RWPE2 (cell line): ENCODE data around the gene GZMA.
"Not testable (repeated sequence)": the region's sequence is repeated elsewhere in the genome, so short reads cannot be mapped to it uniquely, and the experiment has no call there.

Source experiments
- ATAC-seq: fragments of 200-7000 bp; cut with Tn5 transposase; 3 replicates; pipeline ENCODE4 v1.9.1; 2021; ENCODE audit warnings: low read depth
- DNase-seq: peaks from one replicate; pipeline ENCODE4 v3.0.0-alpha.2; 2020; ENCODE audit warnings: low spot score
- H3K27ac ChIP-seq: fragments of 450-650 bp; 2 replicates; pipeline ENCODE4 v1.5.1; 2017; ENCODE audit warnings: mild to moderate bottlenecking; ENCODE audit not compliant: poor library complexity, severe bottlenecking
- H3K27me3 ChIP-seq: fragments of 250-450 bp; sonication (Bioruptor Pico); 2 replicates; pipeline ENCODE4 v1.5.1; 2021; ENCODE audit warnings: mild to moderate bottlenecking, moderate library complexity; ENCODE audit not compliant: insufficient read depth, poor library complexity, severe bottlenecking
- H3K36me3 ChIP-seq: fragments of 250-450 bp; sonication (Bioruptor Pico); 2 replicates; pipeline ENCODE4 v1.5.1; 2020; ENCODE audit warnings: low read depth, mild to moderate bottlenecking, moderate library complexity
- H3K4me1 ChIP-seq: fragments of 250-450 bp; sonication (Bioruptor Pico); 2 replicates; pipeline ENCODE4 v1.5.1; 2021; ENCODE audit warnings: mild to moderate bottlenecking, moderate library complexity; ENCODE audit not compliant: insufficient read depth, poor library complexity, severe bottlenecking
- H3K4me3 ChIP-seq: fragments of 250-450 bp; sonication (Bioruptor Pico); 2 replicates; pipeline ENCODE4 v1.5.1; 2021; ENCODE audit warnings: mild to moderate bottlenecking, moderate library complexity; ENCODE audit not compliant: severe bottlenecking
- H3K9me3 ChIP-seq: fragments of 250-450 bp; sonication (Bioruptor Pico); 2 replicates; pipeline ENCODE4 v1.5.1; 2021; ENCODE audit warnings: mild to moderate bottlenecking, moderate library complexity; ENCODE audit not compliant: severe bottlenecking
- TF ChIP-seq, protein P1 (sequence below): fragments of 450-650 bp; IDR thresholded peaks from one replicate; pipeline ENCODE4 v1.5.1; 2017; ENCODE audit warnings: mild to moderate bottlenecking, moderate library complexity; ENCODE audit not compliant: poor library complexity, severe bottlenecking

The GZMA gene

DNA sequence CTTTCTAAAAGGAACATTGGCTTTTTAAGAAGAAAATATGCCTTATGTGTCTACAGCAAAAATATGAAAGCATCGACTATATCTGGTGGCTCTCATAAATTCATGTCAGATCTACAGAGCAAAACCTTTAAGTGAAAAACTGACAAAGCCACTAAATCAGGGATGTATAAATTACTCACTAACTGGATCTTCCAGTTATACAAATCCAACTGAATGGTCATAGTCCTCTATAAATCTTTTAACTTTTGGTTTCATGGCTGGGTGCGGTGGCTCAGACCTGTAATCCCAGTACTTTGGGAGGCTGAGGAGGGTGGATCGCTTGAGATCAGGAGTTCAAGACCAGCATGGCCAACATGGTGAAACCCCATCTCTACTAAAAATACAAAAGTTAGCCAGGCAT, 29.2 kb upstream of the GZMA start:
- ATAC-seq (no peak), DNase-seq (no peak)
- TF ChIP-seq, protein P1, sequence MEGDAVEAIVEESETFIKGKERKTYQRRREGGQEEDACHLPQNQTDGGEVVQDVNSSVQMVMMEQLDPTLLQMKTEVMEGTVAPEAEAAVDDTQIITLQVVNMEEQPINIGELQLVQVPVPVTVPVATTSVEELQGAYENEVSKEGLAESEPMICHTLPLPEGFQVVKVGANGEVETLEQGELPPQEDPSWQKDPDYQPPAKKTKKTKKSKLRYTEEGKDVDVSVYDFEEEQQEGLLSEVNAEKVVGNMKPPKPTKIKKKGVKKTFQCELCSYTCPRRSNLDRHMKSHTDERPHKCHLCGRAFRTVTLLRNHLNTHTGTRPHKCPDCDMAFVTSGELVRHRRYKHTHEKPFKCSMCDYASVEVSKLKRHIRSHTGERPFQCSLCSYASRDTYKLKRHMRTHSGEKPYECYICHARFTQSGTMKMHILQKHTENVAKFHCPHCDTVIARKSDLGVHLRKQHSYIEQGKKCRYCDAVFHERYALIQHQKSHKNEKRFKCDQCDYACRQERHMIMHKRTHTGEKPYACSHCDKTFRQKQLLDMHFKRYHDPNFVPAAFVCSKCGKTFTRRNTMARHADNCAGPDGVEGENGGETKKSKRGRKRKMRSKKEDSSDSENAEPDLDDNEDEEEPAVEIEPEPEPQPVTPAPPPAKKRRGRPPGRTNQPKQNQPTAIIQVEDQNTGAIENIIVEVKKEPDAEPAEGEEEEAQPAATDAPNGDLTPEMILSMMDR: no peak
- H3K4me3 ChIP-seq: no peak overlapping the region
- H3K4me1 ChIP-seq: no peaks in the 10 kb centered on the region
- H3K9me3 ChIP-seq: no peaks in the 10 kb centered on the region
- H3K36me3 ChIP-seq: no peaks in the 10 kb centered on the region
- H3K27ac ChIP-seq: no peak overlapping the region
- H3K27me3 ChIP-seq: no peaks in the 10 kb centered on the region

DNA sequence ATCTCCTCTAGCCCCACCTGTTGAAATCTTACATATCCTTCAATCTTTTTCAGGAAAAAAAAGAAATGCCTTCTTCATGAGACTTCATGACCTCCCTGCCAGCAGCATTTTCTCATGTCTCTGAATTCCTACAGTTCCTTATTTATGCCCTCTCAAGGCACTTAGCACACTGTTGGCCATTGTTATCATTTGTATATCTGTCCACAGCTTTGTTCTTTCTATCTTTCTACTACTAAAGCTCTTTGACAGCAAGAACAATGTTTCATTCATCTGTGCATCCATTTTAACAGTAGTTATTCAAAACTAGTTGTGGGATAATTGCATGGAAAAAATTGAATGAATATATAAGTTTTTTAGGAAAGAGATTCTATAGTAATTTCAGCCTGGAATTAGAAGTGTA, 20.9 kb upstream of the GZMA start:
- TF ChIP-seq, protein P1: no peak
- ATAC-seq: no peak
- no peak for DNase-seq

DNA sequence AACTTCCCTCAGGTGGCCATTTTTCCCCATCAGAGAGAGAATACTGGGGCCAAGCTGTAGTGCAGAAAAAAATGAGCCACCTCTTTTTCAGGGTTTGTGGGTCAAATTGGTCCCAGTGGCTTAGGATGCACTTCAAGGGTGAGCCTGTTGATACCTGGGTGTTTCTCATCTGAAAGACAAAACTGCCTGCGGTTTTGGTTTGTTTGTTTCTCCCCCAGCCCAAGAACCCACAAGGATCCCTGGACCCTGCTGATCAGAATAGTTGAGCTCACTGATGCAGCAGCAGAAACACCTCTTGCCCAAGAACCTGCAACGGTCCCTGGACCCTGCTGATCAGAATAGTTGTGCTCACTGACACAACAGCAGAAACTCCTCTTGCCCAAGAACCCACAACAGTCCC, 13.1 kb upstream of the GZMA start:
- H3K4me3 ChIP-seq, H3K4me1 ChIP-seq, H3K27me3 ChIP-seq, H3K36me3 ChIP-seq, H3K27ac ChIP-seq, ATAC-seq, DNase-seq, H3K9me3 ChIP-seq: not testable (repeated sequence)

More for the DNA sequence above, 20.9 kb upstream of the GZMA start:
- H3K27ac ChIP-seq: no peak overlapping the region
- H3K4me1 ChIP-seq: no peaks in the 10 kb centered on the region
- H3K27me3 ChIP-seq: no peaks in the 10 kb centered on the region
- no peak overlapping the region for H3K4me3 ChIP-seq
- H3K36me3 ChIP-seq: no peaks in the 10 kb centered on the region
- H3K9me3 ChIP-seq: no peaks in the 10 kb centered on the region

DNA sequence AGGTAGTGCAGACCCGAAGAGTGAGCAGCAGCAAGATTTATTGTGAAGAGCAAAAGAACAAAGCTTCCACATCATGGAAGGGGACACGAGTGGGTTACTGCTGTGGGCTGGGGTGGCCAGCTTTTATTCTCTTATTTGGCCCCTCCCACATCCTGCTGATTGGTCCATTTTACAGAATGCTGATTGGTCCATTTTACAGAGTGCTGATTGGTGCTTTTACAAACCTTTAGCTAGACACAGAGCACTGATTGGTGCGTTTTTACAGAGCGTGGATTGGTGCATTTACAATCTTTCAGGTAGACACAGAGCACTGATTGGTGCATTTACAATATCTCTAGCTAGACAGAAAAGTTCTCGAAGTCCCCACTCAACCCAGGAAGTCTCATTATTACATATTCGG, 11.4 kb upstream of the GZMA start:
- H3K4me3 ChIP-seq, ATAC-seq, H3K27ac ChIP-seq, H3K36me3 ChIP-seq, DNase-seq, H3K9me3 ChIP-seq, H3K4me1 ChIP-seq, H3K27me3 ChIP-seq: not testable (repeated sequence)

DNA sequence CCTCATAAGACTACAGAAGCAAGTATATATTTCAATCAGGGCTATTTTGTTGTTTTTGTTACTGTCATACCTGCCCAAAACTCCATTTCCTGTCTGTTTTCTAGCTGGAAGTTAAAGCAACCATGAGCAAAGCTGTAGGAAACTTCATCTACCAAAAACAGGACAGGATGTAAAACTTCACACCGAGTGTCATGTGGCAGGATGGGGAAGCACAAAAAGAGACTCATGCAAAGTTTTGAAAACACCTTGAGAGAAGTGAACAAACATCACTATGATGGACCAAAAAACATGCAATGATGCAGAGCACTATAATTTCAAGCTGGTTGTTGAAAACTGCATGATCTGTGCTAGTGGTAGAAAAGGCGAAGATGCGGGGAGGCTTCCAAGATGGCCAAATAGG, 6.3 kb upstream of the GZMA start:
- no peaks in the 10 kb centered on the region for H3K36me3 ChIP-seq
- DNase-seq (no peak), ATAC-seq (no peak)
- H3K9me3 ChIP-seq: no peaks in the 10 kb centered on the region
- no peaks in the 10 kb centered on the region for H3K4me1 ChIP-seq
- TF ChIP-seq, protein P1: no peak
- H3K27me3 ChIP-seq: no peaks in the 10 kb centered on the region
- H3K27ac ChIP-seq: no peak overlapping the region
- no peak overlapping the region for H3K4me3 ChIP-seq

DNA sequence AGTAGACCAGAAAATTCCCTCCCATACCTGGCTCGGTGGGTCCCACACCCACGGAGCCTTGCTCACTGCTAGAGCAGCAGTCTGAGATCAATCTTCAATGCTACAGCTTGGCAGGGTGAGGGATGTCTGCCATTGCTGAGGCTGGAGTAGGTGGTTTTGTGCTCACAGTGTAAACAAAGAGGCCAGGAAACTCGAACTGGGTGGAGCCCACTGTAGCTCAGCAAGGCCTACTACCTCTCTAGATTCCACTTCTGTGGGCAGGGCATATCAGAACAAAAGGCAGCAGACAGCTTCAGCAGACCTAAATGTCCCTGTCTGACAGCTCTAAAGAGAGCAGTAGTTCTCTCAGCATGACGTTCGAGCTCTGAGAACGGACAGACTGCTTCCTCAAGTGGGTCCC, 5.6 kb upstream of the GZMA start:
- H3K27ac ChIP-seq: no peak overlapping the region
- no peak overlapping the region for H3K4me3 ChIP-seq
- H3K27me3 ChIP-seq: no peaks in the 10 kb centered on the region
- no peak for ATAC-seq
- no peaks in the 10 kb centered on the region for H3K36me3 ChIP-seq
- TF ChIP-seq, protein P1: no peak
- no peaks in the 10 kb centered on the region for H3K4me1 ChIP-seq
- DNase-seq: no peak
- H3K9me3 ChIP-seq: no peaks in the 10 kb centered on the region

DNA sequence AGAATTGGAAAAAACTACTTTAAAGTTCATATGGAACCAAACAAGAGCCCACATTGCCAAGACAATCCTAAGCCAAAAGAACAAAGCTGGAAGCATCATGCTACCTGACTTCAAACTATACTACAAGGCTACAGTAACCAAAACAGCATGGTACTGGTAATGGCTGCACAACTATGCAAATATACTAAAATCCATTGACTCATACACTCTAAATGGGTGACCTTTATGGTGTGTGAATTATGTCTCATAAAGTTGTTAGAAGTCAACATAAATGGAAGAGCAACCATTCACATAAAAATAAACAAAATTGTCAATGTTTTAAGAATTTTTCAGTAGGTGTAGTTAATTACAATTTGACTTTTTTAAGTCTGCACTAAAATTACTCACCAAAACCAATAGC, 1.3 kb upstream of the GZMA start:
- not testable (repeated sequence) for H3K9me3 ChIP-seq, H3K36me3 ChIP-seq, DNase-seq, H3K4me3 ChIP-seq, H3K4me1 ChIP-seq, H3K27me3 ChIP-seq, H3K27ac ChIP-seq, ATAC-seq
